Right lobe of liver (tissue), 6 donors: Measurements from ENCODE around the gene RBPMS2. TPM values are rescaled to one million over a fixed set of nuclear protein-coding genes. Genes with fewer than 3 reads are reported as not detected.
A peak's percentile ranks its signal among the peaks of the same experiment; 100 is the strongest.

Experiments
- ATAC-seq, 4 donors: fragments of 200-7000 bp; cut with Tn5 transposase; one replicate each; pipeline ENCODE4 v1.9.1; 2020; ENCODE audit warnings: mild to moderate bottlenecking in 4 of 4, moderate library complexity in 4 of 4
- DNase-seq, 3 donors: peaks; one replicate each; pipeline ENCODE4 v3.0.0-alpha.2; 2020
- H3K27ac ChIP-seq, 3 donors: fragments of 200-600 bp; one replicate each; pipeline ENCODE4 v1.8.0; 2022
- H3K27me3 ChIP-seq, 2 donors: fragments of 200-600 bp; one replicate each; pipeline ENCODE4 v1.8.0; 2022
- H3K36me3 ChIP-seq, 4 donors: fragments of 200-600 bp; sonication (generic) in 1 of 4; one replicate each; pipeline versions ENCODE4 v1.5.1 to v1.8.0; 2017 to 2022; ENCODE audit warnings: control low read depth in 1 of 4
- H3K4me1 ChIP-seq, 4 donors: fragments of 200-600 bp; sonication (generic) in 1 of 4; one replicate each; pipeline versions ENCODE4 v1.5.1 to v1.8.0; 2017 to 2022; ENCODE audit warnings: control low read depth in 1 of 4
- H3K4me3 ChIP-seq, 3 donors: fragments of 200-600 bp; one replicate each; pipeline ENCODE4 v1.8.0; 2022
- H3K9me3 ChIP-seq, 4 donors: fragments of 200-600 bp; sonication (generic) in 1 of 4; one replicate each; pipeline versions ENCODE4 v1.5.1 to v1.8.0; 2017 to 2022; ENCODE audit warnings: control low read depth in 1 of 4
- CTCF ChIP-seq, 4 donors: fragments of 200-600 bp in 3 of 4; fragments of 450-650 bp in 1 of 4; IDR thresholded peaks; one replicate each; pipeline versions ENCODE4 v1.5.1 to v1.8.0; 2016 to 2022; ENCODE audit warnings: antibody characterized with exemption in 4 of 4, mild to moderate bottlenecking in 2 of 4
- POLR2A ChIP-seq: fragments of 450-650 bp; IDR thresholded peaks from one replicate; pipeline ENCODE4 v1.6.1; 2017; ENCODE audit warnings: antibody characterized with exemption, mild to moderate bottlenecking
- WGBS: methylation state at CpG from one replicate; pipeline ENCODE4 v1.1.6; 2018; ENCODE audit warnings: low coverage, low lambda C conversion rate; ENCODE audit not compliant: insufficient coverage; ENCODE audit errors: missing lambda C conversion rate; 5-methylcytosine and 5-hydroxymethylcytosine counted together
- intact Hi-C, 2 donors: fragments of 100-400 bp; cut with DNase I; formaldehyde crosslinking; loops; one replicate each; pipeline versions ENCODE4 v1.11.2 to v1.14.1; 2022
- total RNA-seq, 6 experiments: library from RNA; depleted of rRNA in 2 of 6; stranded (reverse); fragments of >200 nt in 2 of 6; fragmentation: NEBNext Ultra II Directional in 3 of 6; extraction: Animal tissue kit (Norgen Biotek cat#: 25700) in 3 of 6; gene quantifications; one replicate each; pipeline versions ENCODE4 v1.1.0 to v1.2.4, GENCODE V29; 2016 to 2023
- donor health status: DM: no; HTN: yes; CAD: no.
- donor health status: DM: no; HTN: no; CAD: no.
- donor health status: DM: no; HTN: no; CAD: no.
- donor health status: DM: no; HTN: yes; CAD: no.
- donor health status: DM: no; HTN: yes; CAD: no.

Gene RBPMS2
- total RNA-seq, 6 experiments from 2014 or later: 2.5 to 13.6 (median 6.1) TPM

- no CpG with 5 or more reads among the region's 6 CpGs for WGBS
- ATAC-seq: peak in 1 of 4 donors; percentile 14
- Histone ChIP-seq H3K27ac (no peak overlapping the region), H3K36me3 (no peaks in the 10 kb centered on the region), H3K4me3 (no peak overlapping the region), H3K27me3 (no peaks in the 10 kb centered on the region), H3K9me3 (no peaks in the 10 kb centered on the region), H3K4me1 (peaks cover 0 to 17% (median 8%) of the 10 kb centered on the region in 4 donors)
- intact Hi-C loops: loop anchor here (5.0 kb wide), 1 partner anchor 81 kb away; no protein-coding TSS in a partner anchor
- TF ChIP-seq CTCF (IDR thresholded peaks at IDR 0.05): no peak
- no peak for TF ChIP-seq POLR2A
- no peak for DNase-seq
These were observed 37.7 kb upstream of the RBPMS2 start for GRCh38 chr15:64813075-64813474.

GRCh38 chr15:64810497-64811326 lies 35.3 kb upstream of the RBPMS2 start:
- ATAC-seq: no peak
- no peak overlapping the region for H3K27ac ChIP-seq

GRCh38 chr15:64809649-64810496 lies 34.5 kb upstream of the RBPMS2 start:
- Histone ChIP-seq H3K27me3 (no peaks in the 10 kb centered on the region), H3K9me3 (no peaks in the 10 kb centered on the region), H3K36me3 (no peaks in the 10 kb centered on the region), H3K4me3 (no peak overlapping the region), H3K4me1 (peaks cover 0 to 7% (median 0%) of the 10 kb centered on the region in 4 donors), H3K27ac (no peak overlapping the region)
- TF ChIP-seq CTCF (IDR thresholded peaks at IDR 0.05): peak; percentile 87 to 92 (median 90)
- TF ChIP-seq POLR2A: no peak
- WGBS: 32% methylated on average over 13 of the region's 14 CpGs
- intact Hi-C loops: loop anchor here (5.0 kb wide), 1 partner anchor 78 kb away; no protein-coding TSS in a partner anchor
- peak; percentile 83 to 85 (median 84) for DNase-seq
- ATAC-seq: peak; percentile 88 to 94 (median 92)

More at GRCh38 chr15:64810497-64811326, 35.3 kb upstream of the RBPMS2 start:
- 83% methylated on average over 3 of the region's 6 CpGs for WGBS
- Histone ChIP-seq H3K4me3 (no peak overlapping the region), H3K27me3 (no peaks in the 10 kb centered on the region), H3K4me1 (peaks cover 0 to 7% (median 0%) of the 10 kb centered on the region in 4 donors), H3K9me3 (no peaks in the 10 kb centered on the region), H3K36me3 (no peaks in the 10 kb centered on the region)
- no peak for TF ChIP-seq CTCF (IDR thresholded peaks at IDR 0.05)
- no peak for TF ChIP-seq POLR2A
- intact Hi-C loops: loop anchor here (5.0 kb wide), 1 partner anchor 78 kb away; no protein-coding TSS in a partner anchor
- DNase-seq: no peak

DNA sequence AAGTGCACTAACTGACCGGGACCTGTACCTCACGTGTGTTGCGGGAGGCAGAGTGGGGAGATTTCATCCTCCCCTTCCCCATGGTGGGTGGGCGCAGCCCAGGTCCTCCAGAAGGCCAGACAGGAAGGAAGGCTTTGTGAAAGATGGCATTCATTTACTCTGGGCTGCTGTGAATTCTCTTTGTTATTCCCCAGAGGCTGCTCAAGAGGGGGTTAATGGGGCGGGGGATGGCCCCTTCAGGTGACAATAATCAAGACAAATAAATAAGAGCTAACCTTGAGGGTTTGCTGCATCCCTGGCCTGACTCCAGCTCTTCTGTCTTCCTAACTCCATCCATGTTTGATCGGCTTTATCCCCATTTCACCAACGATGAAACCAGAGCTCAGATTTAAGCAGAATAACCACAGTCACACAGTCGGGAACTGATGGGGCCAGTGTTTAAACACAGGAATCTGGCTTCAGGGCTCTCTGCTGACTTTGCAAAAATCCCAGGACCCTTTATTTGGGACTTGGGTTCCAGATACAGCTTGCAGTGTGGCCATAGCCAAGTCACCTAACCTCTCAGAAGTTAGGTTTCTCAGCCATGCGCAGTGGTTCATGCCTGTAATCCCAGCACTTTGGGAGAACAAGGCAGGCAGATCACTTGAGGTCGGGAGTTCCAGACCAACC lies 33.5 kb upstream of the RBPMS2 start:
- Histone ChIP-seq H3K4me3 (no peak overlapping the region), H3K27me3 (no peaks in the 10 kb centered on the region), H3K36me3 (no peaks in the 10 kb centered on the region), H3K9me3 (no peaks in the 10 kb centered on the region), H3K27ac (no peak overlapping the region), H3K4me1 (peaks cover 0 to 7% (median 0%) of the 10 kb centered on the region in 4 donors)
- DNase-seq (no peak), ATAC-seq (no peak)
- intact Hi-C loops: no loop called here
- TF ChIP-seq CTCF (IDR thresholded peaks at IDR 0.05) (no peak), POLR2A (no peak)
- WGBS: 68% methylated on average over 7 of the region's 10 CpGs
